AG09309 (cell line): ENCODE data around the gene NIT2.

ENCODE experiments used
- DNase-seq: peaks from one replicate; pipeline ENCODE4 v3.0.0-alpha.2; 2010; ENCODE audit warnings: low read depth
- H3K4me3 ChIP-seq: 2 replicates; pipeline ENCODE4 v1.5.1; 2011; ENCODE audit warnings: mild to moderate bottlenecking, low read depth, low read length, moderate library complexity; ENCODE audit not compliant: control insufficient read depth
- CTCF ChIP-seq: IDR thresholded peaks from 2 replicates; pipeline ENCODE4 v1.5.1; 2011; ENCODE audit warnings: mild to moderate bottlenecking, low read depth, low read length, inconsistent platforms; ENCODE audit not compliant: insufficient read depth, control insufficient read depth; ENCODE audit errors: missing control alignments

Gene NIT2, protein sequence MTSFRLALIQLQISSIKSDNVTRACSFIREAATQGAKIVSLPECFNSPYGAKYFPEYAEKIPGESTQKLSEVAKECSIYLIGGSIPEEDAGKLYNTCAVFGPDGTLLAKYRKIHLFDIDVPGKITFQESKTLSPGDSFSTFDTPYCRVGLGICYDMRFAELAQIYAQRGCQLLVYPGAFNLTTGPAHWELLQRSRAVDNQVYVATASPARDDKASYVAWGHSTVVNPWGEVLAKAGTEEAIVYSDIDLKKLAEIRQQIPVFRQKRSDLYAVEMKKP

DNA sequence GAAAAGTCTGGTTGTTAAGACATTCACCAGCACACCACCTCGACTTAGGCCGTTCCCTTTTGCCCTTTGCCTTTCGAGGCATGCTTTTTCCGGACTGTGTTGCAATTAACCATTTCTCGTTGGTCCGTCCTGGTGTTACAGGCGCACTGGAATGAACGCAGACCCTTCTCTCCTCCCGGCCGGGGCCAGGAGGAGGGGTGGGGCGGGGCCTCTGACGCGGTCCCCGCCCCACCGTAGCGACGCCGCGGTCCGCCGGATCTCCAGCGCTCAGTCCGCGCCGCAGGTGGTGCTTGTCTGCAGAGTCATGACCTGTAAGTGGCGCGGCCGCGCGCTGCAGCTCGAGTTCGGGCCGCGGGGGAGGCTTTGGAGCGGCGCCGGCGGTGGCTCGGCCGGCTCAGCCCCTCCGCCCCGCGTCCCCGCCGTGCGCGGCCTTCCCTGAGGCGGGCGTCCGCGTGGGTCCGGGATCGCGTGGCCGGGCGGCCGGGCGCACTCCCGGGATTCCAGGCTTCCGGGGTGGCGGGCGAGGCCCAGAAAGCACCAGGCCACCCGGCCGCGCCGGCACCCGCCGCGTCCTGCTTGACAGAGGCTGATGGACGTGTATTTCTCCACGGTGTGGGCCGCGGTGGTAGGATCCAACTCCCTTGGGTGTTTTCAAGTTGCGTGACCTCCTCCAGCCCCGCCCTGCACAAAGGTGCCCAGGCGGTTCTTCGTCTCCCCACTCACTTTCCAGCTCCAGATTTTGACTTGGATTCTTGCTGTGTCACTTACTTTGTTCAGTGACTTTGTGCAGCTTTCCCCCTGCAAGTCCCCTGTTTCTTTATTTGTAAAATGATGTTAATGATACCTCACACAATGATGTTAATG is at the start of gene NIT2:
Gene NIT2 (plus strand): TSS at position 270 of the 864 bp plus-strand sequence. CDS start 35 bp downstream, at position 305.
- DNase-seq: no peak
- no peak for TF ChIP-seq CTCF

GRCh38 chr3:100288288-100288894 is 46.2 kb upstream of the NIT2 start:
- no peak for TF ChIP-seq CTCF
- no peak overlapping the region for H3K4me3 ChIP-seq
- no peak for DNase-seq

More for the DNA sequence above, at the start of gene NIT2:
- peak within 1 kb of the TSS; percentile 74 for H3K4me3 ChIP-seq

- no peak for TF ChIP-seq CTCF
- no peak for DNase-seq
Measured at GRCh38 chr3:100289339-100289738, 45.2 kb upstream of the NIT2 start.

GRCh38 chr3:100295089-100295488 is 39.5 kb upstream of the NIT2 start:
- H3K4me3 ChIP-seq: no peak overlapping the region
- no peak for TF ChIP-seq CTCF
- DNase-seq: no peak

More at GRCh38 chr3:100289339-100289738, 45.2 kb upstream of the NIT2 start:
- no peak overlapping the region for H3K4me3 ChIP-seq

DNA sequence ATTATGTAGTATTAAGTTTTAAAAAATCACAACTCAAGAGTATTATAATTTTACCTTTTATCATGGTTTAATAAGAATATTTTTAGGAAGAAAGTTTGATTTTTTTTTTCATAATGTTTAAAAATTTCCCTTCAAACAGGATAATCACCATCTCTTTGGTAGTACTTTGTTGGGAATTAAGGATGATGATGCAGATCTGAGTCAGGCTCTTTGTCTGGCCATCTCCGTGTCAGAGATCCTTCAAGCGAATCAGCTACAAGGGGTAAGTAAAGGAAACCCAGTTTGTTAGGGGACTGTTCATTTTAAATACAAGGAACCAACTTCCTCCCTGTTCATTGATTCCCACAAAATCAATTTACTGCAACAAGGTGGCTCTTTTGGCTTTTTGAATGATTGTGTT is 36.8 kb upstream of the NIT2 start:
- no peak overlapping the region for H3K4me3 ChIP-seq
- DNase-seq: no peak
- TF ChIP-seq CTCF: no peak

DNA sequence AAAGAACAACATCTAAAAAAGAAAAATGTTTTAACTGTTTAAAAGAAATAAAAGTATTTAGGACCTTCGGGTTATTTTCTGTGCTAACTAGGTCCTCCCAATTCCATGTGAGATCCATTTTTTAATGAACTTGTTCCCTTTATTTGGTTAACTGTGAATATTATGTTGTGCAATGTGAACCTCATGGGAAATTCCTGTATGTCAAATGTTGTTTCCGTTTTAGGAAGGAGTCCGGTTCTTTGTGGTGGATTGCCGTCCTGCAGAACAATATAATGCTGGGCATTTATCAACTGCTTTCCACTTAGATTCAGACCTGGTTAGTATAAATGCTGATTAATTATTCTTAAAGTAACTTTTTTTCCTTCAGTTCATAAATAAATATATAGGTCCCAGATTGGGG is 35.5 kb upstream of the NIT2 start:
- TF ChIP-seq CTCF: no peak
- no peak for DNase-seq
- no peak overlapping the region for H3K4me3 ChIP-seq
